GM23248 (cell line): ENCODE measurements around the gene HECTD1. TPM values are rescaled to one million over a fixed set of nuclear protein-coding genes. Genes with fewer than 3 reads are reported as not detected.
"Not testable (repeated sequence)": the region's sequence is repeated elsewhere in the genome, so short reads cannot be mapped to it uniquely, and the experiment has no call there.

ENCODE experiments used
- DNase-seq: peaks from one replicate; pipeline ENCODE4 v3.0.0-alpha.2; 2015
- H2AFZ ChIP-seq: fragments of 200-600 bp; sonication (generic); 2 replicates; pipeline ENCODE4 v1.6.1; 2016; ENCODE audit warnings: antibody characterized with exemption
- H3F3A ChIP-seq: fragments of 200-600 bp; sonication (generic); 2 replicates; pipeline ENCODE4 v1.6.1; 2016; ENCODE audit warnings: mild to moderate bottlenecking, antibody characterized with exemption, mixed run types; ENCODE audit not compliant: insufficient read depth
- H3K27ac ChIP-seq: fragments of 200-600 bp; sonication (generic); 2 replicates; pipeline ENCODE4 v1.5.1; 2016; ENCODE audit warnings: mild to moderate bottlenecking
- H3K27me3 ChIP-seq: fragments of 200-600 bp; sonication (generic); replicated peaks from 2 replicates; pipeline ENCODE4 v1.6.1; 2016; ENCODE audit warnings: mild to moderate bottlenecking; ENCODE audit not compliant: insufficient read depth
- H3K36me3 ChIP-seq: fragments of 200-600 bp; sonication (generic); 2 replicates; pipeline ENCODE4 v1.6.1; 2016; ENCODE audit warnings: low read depth, mild to moderate bottlenecking
- H3K4me1 ChIP-seq: fragments of 200-600 bp; sonication (generic); 2 replicates; pipeline ENCODE4 v1.6.1; 2016; ENCODE audit warnings: mild to moderate bottlenecking; ENCODE audit not compliant: insufficient read depth
- H3K4me2 ChIP-seq: fragments of 200-600 bp; sonication (generic); one replicate; pipeline ENCODE4 v1.6.1; 2016; ENCODE audit warnings: mild to moderate bottlenecking; ENCODE audit not compliant: unreplicated experiment
- H3K4me3 ChIP-seq: fragments of 200-600 bp; sonication (generic); 2 replicates; pipeline ENCODE4 v1.5.1; 2016; ENCODE audit warnings: mild to moderate bottlenecking
- H3K79me2 ChIP-seq: fragments of 200-600 bp; sonication (generic); 2 replicates; pipeline ENCODE4 v1.6.1; 2016; ENCODE audit warnings: mild to moderate bottlenecking; ENCODE audit not compliant: insufficient read depth
- H3K9ac ChIP-seq: fragments of 200-600 bp; sonication (generic); 2 replicates; pipeline ENCODE4 v1.6.1; 2016; ENCODE audit warnings: mild to moderate bottlenecking
- H3K9me2 ChIP-seq: fragments of 200-600 bp; sonication (generic); 2 replicates; pipeline ENCODE4 v1.6.1; 2016; ENCODE audit warnings: mixed run types, mild to moderate bottlenecking, moderate library complexity; ENCODE audit not compliant: insufficient read depth
- H3K9me3 ChIP-seq: fragments of 200-600 bp; sonication (generic); one replicate; pipeline ENCODE4 v1.6.1; 2017; ENCODE audit warnings: low read depth
- H4K20me1 ChIP-seq: fragments of 200-600 bp; sonication (generic); 2 replicates; pipeline ENCODE4 v1.6.0; 2016; ENCODE audit not compliant: insufficient read depth
- EZH2 ChIP-seq: fragments of 200-600 bp; sonication (generic); IDR thresholded peaks from 2 replicates; pipeline ENCODE4 v1.6.1; 2018; ENCODE audit warnings: antibody characterized with exemption, mild to moderate bottlenecking; ENCODE audit not compliant: insufficient read depth, poor library complexity, severe bottlenecking
- EZH2phosphoT487 ChIP-seq: fragments of 200-600 bp; sonication (generic); IDR thresholded peaks from 2 replicates; pipeline ENCODE4 v1.6.1; 2018; ENCODE audit warnings: antibody characterized with exemption, moderate library complexity, mild to moderate bottlenecking, low read depth; ENCODE audit not compliant: insufficient read depth
- WGBS, 2 experiments: methylation state at CpG; one replicate each; pipeline ENCODE4 v1.1.6; 2015 to 2017; ENCODE audit warnings: low lambda C conversion rate in 2 of 2, low coverage in 1 of 2; ENCODE audit errors: missing lambda C conversion rate in 2 of 2; 5-methylcytosine and 5-hydroxymethylcytosine counted together
- in situ Hi-C: fragments of 300-500 bp; cut with MboI; formaldehyde crosslinking; loops from 2 replicates; pipeline ENCODE4 v1.15.0; 2020
- polyA plus RNA-seq: library from polyadenylated mRNA; unstranded; fragments of >200 nt; fragmentation: Nextera tagmentation; extraction: Ambion mirVana; gene quantifications from 2 replicates; pipeline ENCODE4 v1.2.1, GENCODE V29; 2016
- total RNA-seq: library from RNA; depleted of rRNA; stranded (reverse); fragments of >200 nt; shearing (Covaris generic); gene quantifications from 2 replicates; pipeline ENCODE4 v1.2.3, GENCODE V29; 2014

Gene HECTD1
- total and polyA plus RNA-seq, 2 experiments from 2014 or later: 44.5 to 145 TPM

- no peaks in the 10 kb centered on the region for H3K27me3 ChIP-seq
- no peaks in the 10 kb centered on the region for H3K36me3 ChIP-seq
- DNase-seq: no peak
- in situ Hi-C loops: no loop called here
- 94% methylated on average over 12 of the region's 12 CpGs for WGBS, 2 experiments
- peaks cover 23% of the 10 kb centered on the region for H3K4me1 ChIP-seq
- no peaks in the 10 kb centered on the region for H3K9me3 ChIP-seq
- H3K4me2 ChIP-seq: no peak overlapping the region
- TF ChIP-seq EZH2phosphoT487 (no peak), EZH2 (no peak)
- no peaks in the 10 kb centered on the region for H3K79me2 ChIP-seq
- H3K4me3 ChIP-seq: no peak overlapping the region
- no peak overlapping the region for H3K27ac ChIP-seq
- H3F3A ChIP-seq: peaks cover 13% of the 10 kb centered on the region; the same call in 1 of the 2 replicates
- H3K9me2 ChIP-seq: no peaks in the 10 kb centered on the region
- H2AFZ ChIP-seq: no peak overlapping the region
- no peaks in the 10 kb centered on the region for H4K20me1 ChIP-seq
- H3K9ac ChIP-seq: no peak overlapping the region
Observed at GRCh38 chr14:31057701-31058364, 149.8 kb downstream of the HECTD1 start.

GRCh38 chr14:31057035-31057434 lies 150.6 kb downstream of the HECTD1 start:
- no peaks in the 10 kb centered on the region for H3K9me2 ChIP-seq
- DNase-seq: peak; percentile 15
- TF ChIP-seq EZH2 (no peak), EZH2phosphoT487 (no peak)
- no peak overlapping the region for H3K9ac ChIP-seq
- H2AFZ ChIP-seq: no peak overlapping the region
- no peak overlapping the region for H3K4me2 ChIP-seq
- no peak overlapping the region for H3K4me3 ChIP-seq
- in situ Hi-C loops: no loop called here
- no peaks in the 10 kb centered on the region for H4K20me1 ChIP-seq
- no peaks in the 10 kb centered on the region for H3K36me3 ChIP-seq
- H3K79me2 ChIP-seq: no peaks in the 10 kb centered on the region
- no peaks in the 10 kb centered on the region for H3K27me3 ChIP-seq
- WGBS, 2 experiments: 96 to 100% methylated on average over 1 of the region's 1 CpG
- peaks cover 23% of the 10 kb centered on the region for H3K4me1 ChIP-seq
- no peak overlapping the region for H3K27ac ChIP-seq
- H3F3A ChIP-seq: peaks cover 13% of the 10 kb centered on the region; the same call in 1 of the 2 replicates
- H3K9me3 ChIP-seq: no peaks in the 10 kb centered on the region

GRCh38 chr14:31052905-31053586 lies 154.5 kb downstream of the HECTD1 start:
- H3K4me1 ChIP-seq, H3K27ac ChIP-seq, H3K36me3 ChIP-seq, H3K9ac ChIP-seq, in situ Hi-C loops, H4K20me1 ChIP-seq, H3K27me3 ChIP-seq, H3K9me2 ChIP-seq, H3F3A ChIP-seq, H3K9me3 ChIP-seq, H3K79me2 ChIP-seq, H2AFZ ChIP-seq, H3K4me3 ChIP-seq: not testable (repeated sequence)
- H3K4me2 ChIP-seq: peak overlapping the region; percentile 25
- 30 to 36% methylated on average over 9 of the region's 9 CpGs for WGBS, 2 experiments
- DNase-seq: peak; percentile 32

- Histone ChIP-seq H3F3A (0 out of 2 replicates have a peak, but pooled peaks cover 4% of the 10 kb centered on the region), H3K27me3 (no peaks in the 10 kb centered on the region), H3K4me2 (no peak overlapping the region), H4K20me1 (no peaks in the 10 kb centered on the region), H3K9ac (no peak overlapping the region), H3K9me3 (no peaks in the 10 kb centered on the region), H3K27ac (no peak overlapping the region), H3K4me1 (peaks cover 8% of the 10 kb centered on the region; the same call in 1 of the 2 replicates), H3K79me2 (no peaks in the 10 kb centered on the region), H3K4me3 (no peak overlapping the region), H3K36me3 (no peaks in the 10 kb centered on the region), H3K9me2 (no peaks in the 10 kb centered on the region), H2AFZ (no peak overlapping the region)
- no peak for DNase-seq
- in situ Hi-C loops: no loop called here
- WGBS, 2 experiments: 77 to 78% methylated on average over 4 of the region's 4 CpGs
- no peak for TF ChIP-seq EZH2phosphoT487
- TF ChIP-seq EZH2: no peak
Observed at GRCh38 chr14:31051511-31051910, 156.1 kb downstream of the HECTD1 start.
